Activated gamma-delta T cell treated with Interleukin-2 at 50 U/mL for 16 hours (primary cell): ENCODE data around the gene DHH.
A peak's percentile ranks its signal among the peaks of the same experiment; 100 is the strongest.
"Not testable (repeated sequence)": the region's sequence is repeated elsewhere in the genome, so short reads cannot be mapped to it uniquely, and the experiment has no call there.

Experiments
- DNase-seq: peaks from one replicate; pipeline ENCODE4 v3.0.0-alpha.2; 2020

DHH gene

DNA sequence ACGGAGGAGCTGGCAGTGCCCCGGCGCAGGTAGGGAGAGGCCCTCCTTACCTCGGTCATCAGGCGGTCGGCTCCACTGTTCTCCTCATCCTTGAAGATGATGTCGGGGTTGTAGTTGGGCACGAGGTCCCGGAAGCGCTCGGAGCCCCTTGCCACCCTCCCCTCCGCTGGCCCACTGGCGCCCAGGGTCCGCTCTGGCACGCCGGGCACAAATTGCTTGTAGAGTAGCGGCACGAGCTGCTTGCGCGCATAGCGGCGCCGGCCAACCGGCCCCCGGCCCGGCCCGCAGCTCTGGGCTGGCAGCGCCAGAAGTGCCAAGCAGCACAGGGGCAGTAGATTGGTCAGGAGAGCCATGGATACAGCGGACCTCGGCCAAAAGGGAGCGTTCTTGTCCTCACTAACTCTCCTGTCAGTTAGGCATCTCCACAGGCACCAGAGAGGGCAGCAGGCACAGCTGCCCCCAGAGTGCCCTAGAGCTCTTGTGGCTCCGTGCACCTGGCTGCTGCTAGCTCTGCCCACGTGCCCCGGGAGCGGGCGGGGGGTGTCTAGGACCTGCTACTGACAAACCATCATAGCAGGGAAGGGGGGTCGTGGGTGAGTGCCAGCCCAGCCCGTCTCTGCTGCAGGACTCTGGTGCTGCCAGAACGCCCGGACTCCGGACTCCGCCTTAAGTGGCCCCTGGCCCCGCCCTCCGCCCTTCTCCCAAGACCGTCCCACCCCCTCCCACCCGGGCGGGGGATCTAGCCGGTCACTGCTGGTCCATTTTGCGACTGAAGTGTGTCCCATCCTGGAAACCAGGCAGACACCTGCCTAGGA lies at the start of gene DHH:
Gene DHH (minus strand): TSS at position 642 of the 815 bp plus-strand sequence. CDS start 289 bp downstream, at position 353.
- no peak for DNase-seq

DNA sequence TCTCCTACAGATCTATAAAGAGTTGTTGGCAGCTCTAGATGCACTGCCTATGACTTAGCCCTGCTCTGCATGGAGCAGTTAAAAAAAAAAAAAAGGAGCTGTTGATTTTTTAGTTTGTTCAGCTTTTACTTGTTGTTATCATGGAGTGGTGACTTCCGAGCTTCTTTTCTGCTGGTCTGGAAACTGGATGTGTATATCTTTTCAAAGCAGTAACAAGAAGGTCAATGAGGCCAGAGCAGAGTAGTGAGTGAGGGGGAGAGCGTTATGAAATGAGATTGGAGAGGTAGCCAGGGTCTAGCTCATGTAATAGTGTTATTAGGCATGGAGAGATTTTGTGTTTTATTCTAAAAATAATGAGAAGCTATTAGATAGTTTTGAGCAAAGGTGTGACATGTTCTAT lies 49.8 kb upstream of the DHH start:
- DNase-seq = no peak

DNA sequence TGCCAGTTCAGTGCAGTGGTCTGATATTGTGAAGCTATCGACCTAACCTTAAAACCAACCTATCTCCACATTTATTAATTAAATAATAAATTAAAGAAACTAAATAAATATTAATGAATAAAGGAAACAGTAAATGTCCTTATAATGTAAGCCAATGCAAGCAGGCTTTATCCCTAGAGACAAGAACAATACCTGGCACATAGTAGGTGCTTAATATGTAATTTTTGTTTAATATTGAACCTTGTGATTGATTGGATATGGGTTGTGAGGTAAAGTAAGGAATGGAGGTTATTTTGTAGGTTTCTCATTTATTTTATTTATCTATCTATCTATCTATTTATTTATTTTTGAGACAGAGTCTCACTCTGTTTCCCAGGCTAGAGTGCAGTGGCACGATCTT lies 44.4 kb upstream of the DHH start:
- no peak for DNase-seq

DNA sequence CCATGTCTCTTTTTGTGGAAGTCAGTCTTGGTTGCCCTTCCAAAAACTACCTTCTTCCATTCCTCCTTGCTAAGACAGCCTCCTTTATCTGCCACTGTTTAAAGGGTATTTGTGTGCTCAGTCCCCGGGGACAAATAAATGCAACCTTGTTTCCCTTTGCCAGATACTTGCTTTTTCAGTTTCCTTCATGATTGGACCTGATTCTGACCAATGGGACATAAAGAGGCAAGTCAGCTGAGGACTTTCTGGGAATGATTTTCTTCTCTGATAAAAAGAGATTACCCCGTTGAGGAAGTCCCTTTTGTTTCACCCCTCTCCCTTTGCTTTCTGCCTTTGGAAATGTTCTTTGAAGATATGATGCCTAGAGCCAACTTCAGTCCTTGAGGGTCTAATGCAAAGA lies 44.0 kb upstream of the DHH start:
- no peak for DNase-seq

DNA sequence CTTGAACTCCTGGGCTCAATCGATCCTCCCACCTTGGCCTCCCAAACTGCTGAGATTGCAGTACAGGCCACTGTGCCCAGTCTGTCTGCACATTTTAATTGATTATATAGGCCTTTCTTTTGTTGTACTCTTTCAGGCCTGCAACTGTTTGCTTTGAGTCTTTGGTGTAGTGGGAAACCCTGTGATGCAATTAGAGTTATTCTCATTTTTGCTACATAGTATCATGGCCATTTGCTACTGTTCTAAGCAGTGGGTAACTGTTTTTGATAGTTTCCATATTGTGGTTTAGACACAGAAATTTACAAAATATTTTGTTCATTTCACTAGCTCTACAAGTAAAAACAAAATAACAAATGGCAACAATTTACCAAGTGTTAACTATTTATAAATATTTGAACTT lies 42.9 kb upstream of the DHH start:
- DNase-seq = no peak

DNA sequence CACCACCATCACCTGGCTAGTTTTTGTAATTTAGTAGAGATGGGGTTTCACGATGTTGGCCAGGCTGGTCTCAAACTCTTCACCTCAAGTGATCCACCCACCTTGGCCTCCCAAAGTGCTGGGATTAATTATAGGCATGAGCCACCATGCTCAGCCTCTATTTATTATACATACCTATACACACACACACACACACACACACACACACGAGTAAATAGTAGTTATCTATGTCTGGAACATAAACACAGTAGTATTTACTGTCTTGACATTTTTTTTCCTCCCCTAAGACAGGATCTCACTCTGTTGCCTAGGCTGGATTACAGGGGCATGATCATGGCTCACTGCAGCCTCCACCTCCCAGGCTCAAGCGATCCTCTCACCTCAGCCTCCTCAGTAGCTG lies 42.4 kb upstream of the DHH start:
- not testable (repeated sequence) for DNase-seq

DNA sequence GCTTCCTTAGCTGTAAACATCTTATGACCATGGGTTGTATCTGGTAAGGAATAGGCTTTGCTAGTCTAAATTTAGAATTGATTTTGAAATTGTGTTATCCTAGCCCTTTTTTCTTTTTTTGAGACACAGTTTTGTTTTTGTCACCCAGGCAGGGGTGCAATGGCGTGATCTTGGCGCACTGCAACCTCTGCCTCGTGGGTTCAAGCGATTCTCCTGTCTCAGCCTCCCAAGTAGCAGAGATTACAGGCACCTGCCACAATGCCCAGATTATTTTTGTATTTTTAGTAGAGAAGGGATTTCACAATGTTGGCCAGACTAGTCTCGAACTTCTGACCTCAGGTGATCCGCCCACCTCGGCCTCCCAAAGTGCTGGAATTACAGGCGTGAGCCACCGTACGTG lies 39.0 kb upstream of the DHH start:
- no peak for DNase-seq

DNA sequence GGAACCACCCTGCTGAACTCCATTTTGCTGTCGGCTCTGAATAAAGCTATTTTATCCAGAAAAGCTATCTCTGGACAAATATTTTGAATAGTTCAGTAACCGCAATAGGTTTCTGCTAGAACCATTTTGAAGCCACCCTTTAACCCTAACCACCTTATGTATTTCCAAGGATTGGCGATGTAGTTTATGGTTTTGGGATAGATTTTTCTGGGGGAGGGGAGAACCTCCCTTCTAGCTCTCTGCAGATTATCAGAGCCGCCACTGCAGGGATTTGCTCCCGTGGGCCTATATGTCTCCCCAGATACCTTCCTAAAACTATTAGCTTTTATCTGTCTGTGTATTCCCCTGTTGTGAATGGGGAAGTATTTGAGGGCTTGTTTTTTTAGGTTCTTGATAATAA lies 38.4 kb upstream of the DHH start:
- no peak for DNase-seq

DNA sequence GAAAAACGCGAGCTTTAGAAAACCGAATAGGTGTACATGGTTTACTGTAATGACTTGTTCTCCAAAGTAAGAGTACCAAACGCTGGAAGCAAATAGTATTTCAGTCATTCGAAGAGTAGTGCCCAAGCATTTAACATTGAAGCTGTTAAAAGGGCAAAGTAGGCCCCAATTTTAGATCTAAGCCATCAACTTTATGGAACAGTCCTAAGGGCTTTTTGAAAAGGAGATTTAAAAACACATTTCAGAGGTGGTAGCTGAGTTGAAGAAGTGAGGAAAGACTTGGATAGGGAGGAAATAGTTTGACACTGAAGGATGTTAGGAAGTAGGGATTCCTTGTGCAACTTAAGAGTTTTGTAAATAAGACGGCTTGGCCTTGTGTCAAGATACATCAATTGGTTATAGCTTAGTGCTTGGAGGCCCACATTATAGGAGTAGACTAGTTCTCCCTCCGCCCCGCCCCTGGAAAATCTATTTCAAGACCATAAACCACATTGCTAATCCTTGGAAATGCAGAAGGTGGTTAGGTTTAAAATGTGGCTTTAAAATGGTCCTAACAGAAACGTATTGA lies 37.4 kb upstream of the DHH start:
- DNase-seq = no peak

DNA sequence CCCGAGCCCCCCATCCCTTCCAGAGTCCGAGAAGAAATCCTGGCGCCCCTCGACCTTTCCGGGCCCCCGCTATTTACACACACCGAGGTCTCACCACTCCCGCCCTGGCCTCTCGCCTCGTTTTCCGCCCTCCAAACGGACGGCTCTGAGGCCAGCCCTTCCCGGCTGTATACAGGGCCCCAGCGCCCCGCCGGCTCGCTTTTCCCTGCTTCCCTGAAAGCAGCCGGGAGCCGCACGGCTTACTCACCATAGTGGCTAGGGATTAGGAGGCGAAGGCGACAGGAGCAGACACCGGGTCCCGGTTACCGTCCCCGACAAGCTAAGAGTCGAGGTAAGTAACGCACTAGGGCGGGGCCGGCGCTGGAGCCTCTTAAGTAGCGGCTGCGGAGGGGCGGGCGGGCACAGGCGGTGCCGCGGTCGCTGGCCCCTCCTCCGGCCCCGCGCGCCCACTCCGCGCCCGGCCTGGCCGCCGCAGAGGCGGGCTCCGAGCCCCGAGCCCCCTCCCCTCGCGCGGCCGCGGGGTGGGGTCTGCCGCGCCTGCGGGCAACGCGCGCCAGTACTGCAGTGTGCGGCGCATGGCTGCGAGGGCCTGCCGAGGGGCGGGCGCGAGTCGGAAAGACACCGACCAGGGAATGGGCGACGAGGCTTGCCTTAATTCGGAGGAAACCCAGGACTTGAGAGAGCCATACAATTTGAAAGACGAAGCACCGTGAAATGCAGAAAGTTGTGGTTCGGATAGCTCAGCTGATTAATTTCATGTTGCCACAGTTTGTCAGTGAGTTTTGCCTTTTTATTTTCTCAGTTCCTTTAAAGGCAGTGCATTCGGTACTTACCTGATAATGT lies 36.7 kb upstream of the DHH start, which contains the start of gene TUBA1B:
Gene TUBA1B (minus strand): TSS at position 345 of the 843 bp plus-strand sequence. CDS start 95 bp downstream, at position 250.
- peak; percentile 88 for DNase-seq

DNA sequence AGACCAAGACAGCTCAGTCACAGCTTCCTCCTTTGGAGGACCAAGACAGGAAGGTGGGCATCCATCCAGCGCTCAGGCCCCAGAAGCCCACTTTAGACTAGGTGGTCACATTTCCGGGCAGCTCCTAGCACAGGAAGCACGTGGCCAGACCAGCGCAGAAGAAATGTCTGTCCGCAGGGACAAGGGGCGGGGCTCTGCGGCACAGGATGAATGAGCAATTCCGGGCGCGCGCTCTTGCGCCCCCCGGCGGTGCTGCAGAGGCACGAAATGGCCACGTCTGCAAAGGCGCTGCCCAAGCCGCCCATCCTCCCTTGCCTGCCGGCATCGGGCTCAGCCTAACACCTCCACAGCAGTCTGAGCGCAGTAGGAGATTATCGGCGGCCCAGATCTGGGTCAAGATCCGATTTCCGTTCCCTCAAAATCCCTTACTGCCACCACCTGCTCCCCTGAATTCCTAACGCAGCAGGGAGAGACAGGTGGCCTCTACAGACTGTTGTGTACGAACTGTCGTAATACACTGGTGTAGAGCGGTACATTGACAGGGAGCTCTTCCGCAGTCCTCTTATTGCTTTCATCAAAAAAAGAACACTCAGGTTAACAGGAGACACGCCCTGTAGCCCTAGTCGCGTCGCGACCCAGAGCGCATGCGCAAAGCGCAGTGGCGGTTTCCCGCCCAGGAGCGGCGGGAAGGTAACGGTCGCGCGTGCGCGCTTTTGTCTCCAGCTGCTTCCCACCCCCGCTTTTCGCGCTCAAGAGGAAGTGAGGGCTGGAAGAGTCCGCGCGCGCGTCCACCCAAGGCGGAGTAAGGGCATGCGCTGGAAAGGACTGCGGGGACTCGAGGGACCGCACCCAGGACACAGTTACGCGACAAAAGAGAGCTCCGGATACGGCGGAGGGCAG lies 35.8 kb upstream of the DHH start:
- DNase-seq = peak; percentile 89

DNA sequence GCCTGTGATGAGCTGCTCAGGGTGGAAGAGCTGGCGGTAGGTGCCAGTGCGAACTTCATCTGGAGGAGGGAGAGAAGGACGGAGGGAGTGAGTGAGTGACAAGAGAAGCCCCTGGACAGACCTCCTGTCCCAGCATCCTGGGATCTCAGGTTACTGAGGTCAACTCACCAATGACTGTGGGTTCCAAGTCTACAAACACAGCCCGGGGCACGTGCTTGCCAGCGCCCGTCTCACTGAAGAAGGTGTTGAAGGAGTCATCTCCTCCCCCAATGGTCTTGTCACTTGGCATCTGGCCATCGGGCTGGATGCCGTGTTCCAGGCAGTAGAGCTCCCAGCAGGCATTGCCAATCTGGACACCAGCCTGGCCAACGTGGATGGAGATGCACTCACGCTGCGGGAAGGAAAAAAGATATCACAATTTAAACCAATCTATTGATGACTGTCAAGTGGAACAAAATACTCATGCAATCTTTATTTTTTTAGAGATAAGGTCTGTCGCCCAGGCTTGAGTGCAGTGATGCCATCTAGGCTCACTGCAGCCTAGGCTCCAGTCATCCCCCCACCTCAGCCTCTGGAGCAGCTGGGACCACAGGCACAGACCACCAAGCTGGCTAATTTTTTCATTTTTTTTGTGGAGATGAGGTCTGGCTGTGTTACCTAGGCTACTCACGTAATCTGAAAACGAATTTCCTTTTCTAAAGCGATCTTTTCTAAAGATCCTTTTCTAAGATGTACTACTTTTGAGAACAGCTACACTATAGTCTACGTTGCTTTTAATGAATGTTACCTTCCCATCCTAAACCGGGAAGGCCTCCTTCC lies 34.9 kb upstream of the DHH start:
- DNase-seq = no peak

DNA sequence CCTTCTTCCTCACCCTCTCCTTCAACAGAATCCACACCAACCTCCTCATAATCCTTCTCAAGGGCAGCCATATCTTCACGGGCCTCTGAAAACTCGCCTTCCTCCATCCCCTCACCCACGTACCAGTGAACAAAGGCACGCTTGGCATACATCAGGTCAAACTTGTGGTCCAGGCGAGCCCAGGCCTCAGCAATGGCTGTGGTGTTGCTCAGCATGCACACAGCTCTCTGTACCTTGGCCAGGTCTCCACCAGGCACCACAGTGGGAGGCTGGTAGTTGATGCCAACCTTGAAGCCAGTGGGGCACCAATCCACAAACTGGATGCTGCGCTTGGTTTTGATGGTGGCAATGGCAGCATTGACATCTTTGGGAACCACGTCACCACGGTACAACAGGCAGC lies 33.4 kb upstream of the DHH start:
- not testable (repeated sequence) for DNase-seq

DNA sequence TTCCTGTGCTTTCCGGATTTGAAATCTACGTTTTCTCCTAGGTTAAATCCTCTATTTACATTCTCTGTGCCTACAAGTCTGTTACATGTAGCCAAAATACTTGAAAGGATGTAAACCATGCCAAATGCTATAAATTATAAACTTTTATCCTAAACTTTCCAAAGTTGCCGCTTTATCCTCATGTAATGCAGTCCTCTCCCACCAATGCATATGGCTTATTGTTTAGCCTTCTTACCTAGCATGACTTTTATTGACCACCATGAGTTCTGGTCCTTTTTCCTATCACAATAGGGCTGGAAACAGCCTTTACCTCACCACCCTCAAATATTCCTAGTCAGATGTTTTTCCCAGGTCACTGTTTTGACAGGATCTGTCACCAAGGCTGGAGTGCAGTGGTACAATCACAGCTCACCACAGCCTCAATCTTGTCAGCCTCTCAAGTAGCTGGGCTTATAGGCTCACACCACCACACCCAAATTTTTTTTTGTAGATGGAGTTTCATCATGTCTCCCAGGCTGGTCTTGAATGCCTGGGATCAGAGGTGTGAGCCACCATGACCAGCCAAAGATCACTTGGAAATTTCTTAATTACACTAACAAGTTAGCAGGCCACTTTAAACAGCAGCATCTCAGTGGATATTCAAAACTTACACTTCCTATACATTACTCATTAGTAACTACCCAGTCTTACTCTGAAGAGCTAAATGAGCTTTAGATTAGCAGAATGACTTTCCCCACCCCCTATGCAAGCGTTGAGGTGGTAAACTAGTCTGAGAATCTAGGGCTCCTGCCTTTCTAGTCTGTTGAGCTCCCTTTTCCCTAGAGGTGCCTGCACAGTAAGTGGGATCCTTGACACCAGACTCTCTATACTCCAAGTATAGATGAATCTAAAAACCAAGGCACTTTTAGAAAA lies 32.5 kb upstream of the DHH start:
- DNase-seq = no peak

DNA sequence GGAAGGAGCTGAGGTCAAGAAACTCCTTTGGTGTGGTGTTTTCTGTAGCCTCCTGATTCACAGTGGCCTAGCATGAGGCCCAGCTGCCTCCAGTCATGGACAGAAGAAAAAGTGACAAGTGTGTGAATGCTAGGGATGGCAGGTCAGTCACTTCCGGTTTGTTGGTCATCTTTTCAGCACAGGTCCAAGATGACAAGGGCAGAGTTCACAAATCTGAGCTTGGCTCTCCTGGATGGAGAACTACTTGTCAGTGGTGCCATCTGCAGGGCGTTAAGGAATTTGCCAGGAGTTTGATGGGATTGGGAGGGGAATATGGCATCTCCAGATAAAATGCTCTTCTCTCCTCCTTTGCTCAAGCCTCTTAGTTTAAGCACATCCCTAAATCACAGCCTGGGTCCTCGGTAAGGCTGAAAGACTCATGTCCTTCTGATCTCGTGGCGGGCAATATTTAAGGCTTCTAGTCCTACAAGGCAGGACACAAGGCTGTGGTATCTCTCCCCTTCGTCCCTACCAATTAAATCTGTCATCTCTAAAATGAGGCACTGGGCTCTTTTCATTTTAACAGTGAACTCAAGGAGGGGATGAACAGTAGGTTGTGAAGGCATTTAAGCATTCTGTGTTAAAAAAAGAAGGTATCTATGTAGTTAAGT lies 26.6 kb upstream of the DHH start:
- DNase-seq = no peak

DNA sequence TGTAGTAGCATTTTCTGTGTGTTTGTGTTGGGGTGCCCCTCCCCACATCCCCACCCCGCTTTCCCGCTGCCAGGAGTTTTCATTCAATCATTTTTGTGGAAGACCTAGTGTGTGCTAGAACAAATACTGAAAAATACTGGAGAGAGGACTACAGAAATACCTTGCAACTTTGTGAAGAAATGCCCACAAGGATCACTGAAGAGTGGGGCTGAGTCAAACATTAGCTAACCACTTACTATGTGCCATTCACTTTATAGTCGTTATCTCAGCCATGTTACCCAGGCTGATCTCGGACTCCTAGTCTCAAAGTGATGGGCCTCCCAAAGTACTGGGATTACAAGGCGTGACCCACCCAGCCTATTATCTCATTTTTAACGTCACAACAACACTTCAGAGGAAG lies 16.6 kb upstream of the DHH start:
- no peak for DNase-seq

DNA sequence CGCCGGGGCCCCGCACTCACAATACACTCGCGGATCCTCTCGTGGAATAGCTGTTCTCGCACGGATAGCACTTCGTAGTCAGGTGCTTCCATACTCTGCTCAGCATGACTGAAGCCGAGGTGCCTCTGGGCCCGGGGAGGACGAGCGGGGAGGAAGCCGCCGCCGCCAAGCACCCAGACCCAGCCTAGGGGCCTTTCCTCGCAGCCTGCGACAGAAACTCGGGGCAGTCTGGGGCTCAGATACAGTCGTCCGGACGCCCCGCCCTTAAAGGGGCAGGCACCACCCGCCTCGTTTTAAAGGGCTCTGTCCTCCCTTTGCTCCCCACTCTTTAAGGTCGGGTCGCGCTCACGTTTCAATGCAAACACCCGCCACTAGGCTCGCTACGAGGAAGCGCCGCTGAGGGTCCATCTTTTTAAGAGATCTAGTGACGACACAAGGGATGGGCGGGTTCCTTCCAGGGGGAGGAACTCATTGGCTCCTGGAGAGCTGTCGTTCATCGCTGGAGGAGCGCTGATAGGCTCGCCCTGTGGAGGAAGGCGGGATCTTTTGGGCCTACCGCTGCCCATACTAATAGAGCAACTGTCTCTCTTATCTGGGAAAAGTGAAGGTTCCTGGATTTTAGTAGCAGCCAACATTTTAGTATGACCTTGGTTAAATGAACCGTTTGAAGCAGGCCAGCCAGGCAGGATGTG lies 16.0 kb upstream of the DHH start, which contains the start of gene LMBR1L:
Gene LMBR1L (minus strand): TSS at position 384 of the 692 bp plus-strand sequence. CDS start 292 bp downstream, at position 92.
- DNase-seq = peak; percentile 96

DNA sequence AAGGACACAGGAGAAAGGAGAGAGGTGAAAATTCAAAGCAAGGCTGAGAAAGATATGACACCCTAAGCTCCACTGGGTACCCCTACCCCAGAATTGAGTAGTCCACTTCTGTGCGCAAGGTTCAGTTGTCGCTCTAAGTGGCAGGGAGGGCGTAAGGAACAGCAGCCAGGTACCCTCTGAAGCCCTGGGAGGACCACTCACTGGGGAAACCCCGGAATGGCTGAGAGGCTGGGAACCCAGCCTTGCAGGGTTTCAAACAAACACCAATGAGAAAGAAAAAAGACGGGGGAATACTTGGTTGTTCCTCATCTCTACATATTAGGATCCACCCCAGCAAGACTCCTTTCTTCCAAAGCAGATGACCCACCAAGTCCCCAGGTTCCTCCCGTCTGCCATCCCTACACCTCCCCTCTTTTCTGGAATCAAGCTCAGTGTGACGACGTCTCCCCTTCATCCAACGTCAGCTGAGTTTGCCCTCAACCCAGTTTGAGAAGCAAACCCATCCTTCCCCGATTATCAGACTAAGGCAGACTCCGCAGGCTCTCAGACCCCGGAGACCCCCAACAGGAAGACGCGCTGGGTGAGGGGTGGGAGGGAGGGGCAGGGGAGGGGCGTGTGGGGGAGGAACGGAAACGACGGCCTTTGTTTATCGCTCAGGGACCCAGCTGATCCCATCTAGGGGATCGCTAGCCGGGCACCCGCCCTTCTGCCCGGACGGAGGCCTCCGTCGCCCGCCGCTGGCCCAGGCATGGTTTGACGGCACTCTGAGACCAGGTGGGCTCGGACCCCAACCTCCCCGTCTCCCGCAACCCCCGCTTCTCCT lies 15.3 kb upstream of the DHH start:
- DNase-seq = no peak
